GM21423 (cell line): Measurements from ENCODE around the gene CACNG4.

Experiments used
- ATAC-seq: cut with Tn5 transposase; IDR thresholded peaks from one replicate; pipeline ENCODE4 v1.9.1; 2021; ENCODE audit warnings: mild to moderate bottlenecking, moderate library complexity; ENCODE audit not compliant: unreplicated experiment

CACNG4 gene

GRCh38 chr17:67015001-67015400, 50.5 kb downstream of the CACNG4 start:
- ATAC-seq: no peak

GRCh38 chr17:67016039-67016762, 51.7 kb downstream of the CACNG4 start:
- no peak for ATAC-seq

- no peak for ATAC-seq
Measured at GRCh38 chr17:67017910-67018309, 53.4 kb downstream of the CACNG4 start.

GRCh38 chr17:67018471-67019434, 54.2 kb downstream of the CACNG4 start:
- ATAC-seq: no peak

- no peak for ATAC-seq
Measured at GRCh38 chr17:67019809-67020208, 55.3 kb downstream of the CACNG4 start.

GRCh38 chr17:67020293-67020766, 55.8 kb downstream of the CACNG4 start:
- no peak for ATAC-seq

- ATAC-seq: no peak
Measured at GRCh38 chr17:67021196-67021595, 56.7 kb downstream of the CACNG4 start.

- no peak for ATAC-seq
Measured at GRCh38 chr17:67021743-67022450, 57.4 kb downstream of the CACNG4 start.

GRCh38 chr17:67022451-67022810, 57.9 kb downstream of the CACNG4 start:
- no peak for ATAC-seq

- ATAC-seq: no peak
Measured at GRCh38 chr17:67024736-67025135, 60.2 kb downstream of the CACNG4 start.

- ATAC-seq: no peak
Measured at GRCh38 chr17:67025216-67025792, 60.8 kb downstream of the CACNG4 start.

GRCh38 chr17:67026341-67026740, 61.8 kb downstream of the CACNG4 start:
- ATAC-seq: no peak

GRCh38 chr17:67027031-67027628, 62.6 kb downstream of the CACNG4 start:
- no peak for ATAC-seq

- ATAC-seq: no peak
Measured at GRCh38 chr17:67030641-67031040, 66.1 kb downstream of the CACNG4 start.

GRCh38 chr17:67032382-67032781, 67.9 kb downstream of the CACNG4 start:
- no peak for ATAC-seq

GRCh38 chr17:67032985-67033384, 68.5 kb downstream of the CACNG4 start:
- ATAC-seq: no peak

- ATAC-seq: no peak
Measured at GRCh38 chr17:67033613-67034012, 69.1 kb downstream of the CACNG4 start.

GRCh38 chr17:67035131-67036083, 70.9 kb downstream of the CACNG4 start:
- ATAC-seq: peak; percentile 70

- no peak for ATAC-seq
Measured at GRCh38 chr17:67038861-67039365, 74.4 kb downstream of the CACNG4 start.
